ENCODE results near the gene RHBDL2.
"Not testable (repeated sequence)": the region's sequence is repeated elsewhere in the genome, so short reads cannot be mapped to it uniquely, and the experiment has no call there.

- TF ChIP-seq CTCF (IDR thresholded peaks at IDR 0.05; ENCODE audit: low read depth, low read length); EZH2phosphoT487 (IDR thresholded peaks at IDR 0.05; ENCODE audit: low read depth): not testable (repeated sequence)
Measured at GRCh38 chr1:38914908-38915307, 26.7 kb downstream of the RHBDL2 start.

All from OCI-LY3 (cell line).